Measurements from ENCODE around the gene NR5A1.

DNA sequence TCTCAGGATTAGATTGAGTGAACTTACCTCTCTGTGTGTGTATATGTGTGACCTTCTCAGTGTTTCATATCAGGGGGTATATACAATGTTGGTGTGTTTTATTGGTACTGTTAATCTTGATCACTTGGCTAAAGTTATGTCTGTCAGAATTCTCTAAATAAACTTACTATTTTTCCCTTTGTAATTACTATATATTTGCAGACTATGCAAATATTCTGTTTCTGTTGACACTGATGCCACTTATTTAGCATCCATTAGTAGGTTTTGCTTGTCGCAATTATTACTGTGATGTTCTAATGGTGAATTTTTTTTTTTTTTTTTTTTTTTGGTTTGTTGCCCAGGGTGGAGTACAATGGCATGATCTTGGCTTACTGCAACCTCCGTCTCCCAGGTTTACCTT lies 42.9 kb upstream of the NR5A1 start:
- TF ChIP-seq, protein P1, sequence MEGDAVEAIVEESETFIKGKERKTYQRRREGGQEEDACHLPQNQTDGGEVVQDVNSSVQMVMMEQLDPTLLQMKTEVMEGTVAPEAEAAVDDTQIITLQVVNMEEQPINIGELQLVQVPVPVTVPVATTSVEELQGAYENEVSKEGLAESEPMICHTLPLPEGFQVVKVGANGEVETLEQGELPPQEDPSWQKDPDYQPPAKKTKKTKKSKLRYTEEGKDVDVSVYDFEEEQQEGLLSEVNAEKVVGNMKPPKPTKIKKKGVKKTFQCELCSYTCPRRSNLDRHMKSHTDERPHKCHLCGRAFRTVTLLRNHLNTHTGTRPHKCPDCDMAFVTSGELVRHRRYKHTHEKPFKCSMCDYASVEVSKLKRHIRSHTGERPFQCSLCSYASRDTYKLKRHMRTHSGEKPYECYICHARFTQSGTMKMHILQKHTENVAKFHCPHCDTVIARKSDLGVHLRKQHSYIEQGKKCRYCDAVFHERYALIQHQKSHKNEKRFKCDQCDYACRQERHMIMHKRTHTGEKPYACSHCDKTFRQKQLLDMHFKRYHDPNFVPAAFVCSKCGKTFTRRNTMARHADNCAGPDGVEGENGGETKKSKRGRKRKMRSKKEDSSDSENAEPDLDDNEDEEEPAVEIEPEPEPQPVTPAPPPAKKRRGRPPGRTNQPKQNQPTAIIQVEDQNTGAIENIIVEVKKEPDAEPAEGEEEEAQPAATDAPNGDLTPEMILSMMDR (IDR thresholded peaks at IDR 0.05), result no peak
- TF ChIP-seq EZH2 (IDR thresholded peaks at IDR 0.05) (no peak), EZH2phosphoT487 (IDR thresholded peaks at IDR 0.05) (no peak)
